Fibroblast of skin of left biceps (primary cell): ENCODE measurements around the gene ABCF3.
"Not testable (repeated sequence)": the region's sequence is repeated elsewhere in the genome, so short reads cannot be mapped to it uniquely, and the experiment has no call there.

Source experiments
- DNase-seq, 2 experiments: peaks; one replicate each; pipeline ENCODE4 v3.0.0-alpha.2; 2013; ENCODE audit warnings: low read depth in 2 of 2

The ABCF3 gene, protein sequence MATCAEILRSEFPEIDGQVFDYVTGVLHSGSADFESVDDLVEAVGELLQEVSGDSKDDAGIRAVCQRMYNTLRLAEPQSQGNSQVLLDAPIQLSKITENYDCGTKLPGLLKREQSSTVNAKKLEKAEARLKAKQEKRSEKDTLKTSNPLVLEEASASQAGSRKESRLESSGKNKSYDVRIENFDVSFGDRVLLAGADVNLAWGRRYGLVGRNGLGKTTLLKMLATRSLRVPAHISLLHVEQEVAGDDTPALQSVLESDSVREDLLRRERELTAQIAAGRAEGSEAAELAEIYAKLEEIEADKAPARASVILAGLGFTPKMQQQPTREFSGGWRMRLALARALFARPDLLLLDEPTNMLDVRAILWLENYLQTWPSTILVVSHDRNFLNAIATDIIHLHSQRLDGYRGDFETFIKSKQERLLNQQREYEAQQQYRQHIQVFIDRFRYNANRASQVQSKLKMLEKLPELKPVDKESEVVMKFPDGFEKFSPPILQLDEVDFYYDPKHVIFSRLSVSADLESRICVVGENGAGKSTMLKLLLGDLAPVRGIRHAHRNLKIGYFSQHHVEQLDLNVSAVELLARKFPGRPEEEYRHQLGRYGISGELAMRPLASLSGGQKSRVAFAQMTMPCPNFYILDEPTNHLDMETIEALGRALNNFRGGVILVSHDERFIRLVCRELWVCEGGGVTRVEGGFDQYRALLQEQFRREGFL

DNA sequence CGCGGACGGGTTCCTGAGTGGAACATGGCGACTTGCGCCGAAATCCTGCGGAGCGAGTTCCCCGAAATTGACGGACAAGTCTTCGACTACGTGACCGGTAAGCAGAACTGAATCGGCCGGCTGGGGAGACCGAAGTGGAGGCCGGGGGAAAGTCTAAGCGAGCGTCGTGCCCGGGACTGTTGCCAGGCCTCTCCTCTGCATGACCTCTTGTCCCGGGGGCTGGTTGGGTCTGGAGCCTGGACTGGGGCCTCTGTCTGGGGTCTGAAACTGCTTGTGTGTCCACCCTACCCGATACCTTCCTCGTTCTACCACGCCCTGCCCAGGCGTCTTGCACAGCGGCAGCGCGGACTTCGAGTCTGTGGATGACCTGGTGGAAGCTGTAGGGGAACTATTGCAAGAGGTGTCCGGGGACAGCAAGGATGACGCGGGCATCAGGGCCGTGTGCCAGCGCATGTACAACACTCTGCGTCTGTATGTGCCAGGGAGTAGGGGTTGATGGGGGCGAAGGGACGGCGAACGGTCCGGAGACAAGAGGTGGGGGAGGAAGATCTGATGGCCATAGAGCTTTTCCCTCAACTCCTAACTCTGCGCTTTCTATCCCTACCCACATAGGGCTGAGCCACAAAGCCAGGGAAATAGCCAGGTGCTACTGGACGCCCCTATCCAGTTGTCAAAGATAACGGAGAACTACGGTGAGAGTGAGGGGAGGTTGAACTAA, at the start of gene ABCF3:
TSS of gene ABCF3 (plus strand) at position 16 of the 718 bp plus-strand sequence. CDS start at position 25, 9 bp downstream.
- no peak for DNase-seq

DNA sequence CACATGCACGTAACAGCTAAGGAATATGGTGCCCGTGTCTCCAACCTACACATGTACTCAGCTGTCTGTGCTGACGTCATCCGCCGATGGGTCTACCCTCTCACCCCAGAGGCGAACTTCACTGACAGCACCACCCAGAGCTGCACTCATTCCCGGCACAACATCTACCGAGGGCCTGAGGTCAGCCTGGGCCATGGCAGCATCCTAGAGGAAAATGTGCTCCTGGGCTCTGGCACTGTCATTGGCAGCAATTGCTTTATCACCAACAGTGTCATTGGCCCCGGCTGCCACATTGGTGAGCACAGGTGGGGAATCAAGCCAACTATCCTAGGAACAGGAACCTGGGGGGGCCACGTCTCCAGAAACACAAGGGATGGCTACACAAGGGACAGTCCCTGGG, 45.6 kb upstream of the ABCF3 start:
- DNase-seq, result no peak

- no peak for DNase-seq
These were observed 43.8 kb upstream of the ABCF3 start for GRCh38 chr3:184142199-184142598.

- DNase-seq, result no peak
These were observed 42.7 kb upstream of the ABCF3 start for GRCh38 chr3:184143327-184143726.

DNA sequence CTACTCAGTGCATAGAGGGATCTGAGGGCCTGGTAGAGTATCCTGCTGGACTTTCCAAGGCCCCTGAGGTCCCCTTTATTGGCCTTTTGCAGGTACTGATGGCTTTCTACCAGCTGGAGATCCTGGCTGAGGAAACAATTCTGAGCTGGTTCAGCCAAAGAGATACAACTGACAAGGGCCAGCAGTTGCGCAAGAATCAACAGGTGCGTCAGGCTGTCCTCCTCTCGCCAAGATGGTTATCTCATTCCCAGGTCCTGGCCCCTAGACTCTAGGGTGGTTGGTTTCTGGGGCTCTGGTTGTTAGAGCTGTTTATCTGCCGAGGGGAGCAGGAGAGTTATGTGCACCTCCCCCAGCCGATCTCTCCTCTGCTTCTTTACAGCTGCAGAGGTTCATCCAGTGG, 41.5 kb upstream of the ABCF3 start:
- no peak for DNase-seq

GRCh38 chr3:184145111-184145524, 40.9 kb upstream of the ABCF3 start:
- DNase-seq, result no peak

GRCh38 chr3:184145751-184146270, 40.2 kb upstream of the ABCF3 start:
- no peak for DNase-seq

GRCh38 chr3:184148076-184148475, 37.9 kb upstream of the ABCF3 start:
- no peak for DNase-seq

GRCh38 chr3:184149123-184149522, 36.9 kb upstream of the ABCF3 start:
- DNase-seq, result no peak

GRCh38 chr3:184149770-184150169, 36.2 kb upstream of the ABCF3 start:
- DNase-seq, result not testable (repeated sequence)

DNA sequence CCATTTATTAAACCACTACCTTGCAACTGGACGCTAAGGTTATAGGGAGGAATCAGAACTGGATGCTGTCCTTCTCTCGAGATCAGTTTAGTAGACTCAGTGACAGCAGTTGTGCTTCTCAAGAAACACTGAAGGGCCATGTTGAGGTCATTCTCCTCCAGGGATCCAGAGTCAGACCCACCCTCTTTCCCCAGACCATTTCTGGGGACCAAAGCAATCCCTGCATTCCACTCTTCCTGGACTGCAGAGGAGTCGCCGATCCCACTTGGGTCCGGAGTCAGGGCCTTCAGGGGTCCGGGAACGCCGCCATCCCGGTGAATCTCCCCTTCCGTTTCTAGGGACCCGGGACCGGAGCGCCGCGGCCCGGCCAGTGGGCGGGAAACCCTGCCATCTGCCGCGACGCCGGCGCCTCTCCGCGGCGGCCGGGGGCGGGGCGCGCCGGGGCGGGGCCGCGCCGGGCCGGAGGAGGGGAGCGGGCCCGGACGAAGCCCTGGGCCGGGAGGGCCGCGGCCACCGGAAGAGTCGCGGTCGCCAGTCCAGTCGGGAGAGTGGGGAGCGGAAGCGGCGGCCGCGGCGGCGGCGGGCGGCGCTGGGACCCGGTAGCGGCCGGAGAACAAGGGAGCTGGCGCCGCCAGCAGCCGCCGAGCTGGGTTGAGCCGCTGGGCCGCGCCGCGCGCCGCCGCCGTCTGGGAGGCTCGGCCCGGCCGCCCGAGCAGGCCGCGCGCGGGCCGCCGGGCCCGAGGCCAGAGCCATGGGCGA, 30.9 kb upstream of the ABCF3 start, which contains the start of gene DVL3:
TSS of gene DVL3 (plus strand) at position 493 of the 759 bp plus-strand sequence. CDS start at position 752, 259 bp downstream.
- DNase-seq, result no peak

GRCh38 chr3:184155644-184156521, 30.1 kb upstream of the ABCF3 start:
- DNase-seq, result no peak

DNA sequence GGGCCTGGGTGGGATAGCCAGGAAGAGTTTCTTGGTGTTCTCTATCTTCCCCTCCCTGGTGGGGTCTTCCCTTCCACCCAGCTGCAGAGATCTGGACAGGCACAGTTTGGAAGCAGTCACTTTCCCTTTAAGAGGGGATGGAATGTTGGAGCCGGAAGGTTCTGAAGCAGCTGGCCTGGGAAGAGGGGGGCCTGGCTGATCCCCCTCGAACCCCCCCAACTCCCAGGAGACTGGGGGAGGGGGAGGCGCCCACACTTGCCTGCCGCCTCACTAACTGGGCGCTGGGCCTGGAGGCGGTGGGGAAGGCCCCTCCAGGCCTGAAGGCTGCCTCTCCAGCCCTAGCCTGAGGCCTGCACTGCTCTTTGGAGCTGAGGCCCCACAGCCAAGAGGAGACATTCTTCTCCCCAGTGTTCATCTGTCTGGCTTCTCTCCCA, 29.5 kb upstream of the ABCF3 start:
- no peak for DNase-seq

- DNase-seq, result no peak
These were observed 28.8 kb upstream of the ABCF3 start for GRCh38 chr3:184157206-184157605.

DNA sequence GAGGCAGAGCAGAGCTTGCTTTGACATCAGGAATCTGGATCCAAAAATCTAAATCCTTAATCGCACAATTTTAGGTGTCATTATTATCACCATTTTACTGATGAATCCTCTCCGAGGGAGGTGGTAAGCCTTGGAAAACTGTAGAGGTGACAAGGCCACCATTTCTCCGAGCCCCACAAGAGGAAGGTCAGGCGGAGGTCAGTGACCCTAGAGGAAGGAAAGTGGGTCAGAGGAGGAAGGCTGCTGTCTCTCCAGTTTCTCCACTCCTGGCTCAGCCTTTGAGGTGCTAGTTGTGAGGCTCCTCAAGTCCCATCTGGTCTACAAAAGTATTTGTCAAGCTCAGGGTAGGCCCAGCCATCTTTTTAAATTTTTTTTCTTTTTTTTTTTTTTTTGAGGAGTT, 27.6 kb upstream of the ABCF3 start:
- no peak for DNase-seq

GRCh38 chr3:184160456-184160855, 25.5 kb upstream of the ABCF3 start:
- DNase-seq, result no peak

DNA sequence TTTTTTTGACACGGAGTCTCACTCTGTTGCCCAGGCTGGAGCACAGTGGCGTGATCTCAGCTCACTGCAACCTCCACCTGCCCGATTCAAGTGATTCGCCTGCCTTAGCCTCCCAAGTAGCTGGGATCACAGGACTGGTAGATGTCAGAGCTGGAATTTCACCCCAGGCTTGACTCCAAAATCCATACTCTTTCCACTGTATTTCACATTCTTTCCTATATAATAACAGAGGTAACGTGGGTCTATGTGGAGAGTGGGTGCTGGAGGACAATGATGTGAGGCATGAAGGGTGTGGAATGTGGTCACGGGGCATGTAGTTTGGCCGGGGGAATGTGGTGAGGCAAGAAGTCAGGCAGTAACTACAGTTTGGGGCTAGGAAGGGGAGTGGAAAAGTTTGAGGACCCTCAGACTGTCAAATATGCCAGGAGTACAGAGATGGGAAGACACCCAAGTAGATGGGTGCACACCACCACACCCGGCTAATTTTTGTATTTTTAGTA, 23.4 kb upstream of the ABCF3 start:
- not testable (repeated sequence) for DNase-seq

- DNase-seq, result no peak
These were observed 21.2 kb upstream of the ABCF3 start for GRCh38 chr3:184164648-184165330.

GRCh38 chr3:184165543-184165942, 20.5 kb upstream of the ABCF3 start:
- DNase-seq, result no peak
